Progenitor cell of endocrine pancreas (in vitro differentiated cells): Measurements from ENCODE around the gene PCDH12. TPM values are rescaled to one million over a fixed set of nuclear protein-coding genes. Genes with fewer than 3 reads are reported as not detected.

Experiments
- DNase-seq: peaks from one replicate; pipeline ENCODE4 v3.0.0; 2021; ENCODE audit warnings: low spot score; ENCODE audit not compliant: unreplicated experiment
- H3K27ac Mint-ChIP-seq: 2 replicates; pipeline ENCODE4 v1.8.0; 2021; ENCODE audit warnings: mild to moderate bottlenecking, moderate library complexity, mixed read lengths
- H3K27me3 Mint-ChIP-seq: 2 replicates; pipeline ENCODE4 v1.8.0; 2021; ENCODE audit warnings: mixed read lengths
- H3K36me3 Mint-ChIP-seq: 2 replicates; pipeline ENCODE4 v1.8.0; 2022; ENCODE audit warnings: mixed read lengths; ENCODE audit not compliant: insufficient read depth
- H3K4me1 Mint-ChIP-seq: 2 replicates; pipeline ENCODE4 v1.8.0; 2021; ENCODE audit warnings: low read depth, mixed read lengths
- H3K4me3 Mint-ChIP-seq: 2 replicates; pipeline ENCODE4 v1.8.0; 2021; ENCODE audit warnings: low read depth, mild to moderate bottlenecking, moderate library complexity, mixed read lengths
- H3K9me3 Mint-ChIP-seq: 2 replicates; pipeline ENCODE4 v1.8.0; 2021; ENCODE audit warnings: low read depth, mixed read lengths
- CTCF ChIP-seq: fragments of 200-600 bp; sonication (generic); IDR thresholded peaks from one replicate; pipeline ENCODE4 v1.5.0; 2021; ENCODE audit warnings: antibody characterized with exemption, mild to moderate bottlenecking; ENCODE audit not compliant: unreplicated experiment
- total RNA-seq: library from RNA; stranded (reverse); gene quantifications from 2 replicates; pipeline ENCODE4 v1.2.1, GENCODE V29; 2021

Gene PCDH12
- total RNA-seq, 1 donor from 2014 or later, result not detected

DNA sequence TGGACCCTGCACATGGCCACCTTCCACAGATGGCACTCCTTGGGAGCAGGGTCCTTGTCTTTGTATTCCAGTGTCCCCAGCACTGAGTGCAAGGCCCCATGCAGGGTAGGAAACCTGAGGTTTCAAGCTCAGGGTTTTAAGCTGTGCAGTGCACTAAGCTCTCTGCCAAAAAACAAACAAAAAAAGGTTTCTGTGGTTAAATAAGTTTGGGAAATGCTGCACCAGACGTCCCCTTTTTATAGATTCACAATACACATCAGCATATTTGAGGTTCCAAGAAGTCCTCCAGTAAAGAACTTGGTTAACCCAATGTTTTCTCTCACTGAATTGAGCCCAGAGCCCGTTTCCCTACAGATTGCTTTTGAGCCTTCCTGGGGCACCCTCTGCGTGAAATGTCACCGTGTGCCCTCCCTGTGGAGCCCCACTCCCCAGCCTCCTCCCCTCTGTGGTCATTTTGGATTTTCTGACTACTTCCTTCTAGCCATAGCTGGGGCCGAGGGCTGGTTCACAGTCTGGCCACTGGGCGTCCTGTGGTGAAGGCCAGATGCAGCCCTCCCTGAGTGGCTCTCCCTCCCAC lies 17.2 kb downstream of the PCDH12 start:
- Mint-ChIP-seq H3K4me1 (peaks cover 7% of the 10 kb centered on the region), H3K27me3 (no peaks in the 10 kb centered on the region), H3K9me3 (no peaks in the 10 kb centered on the region), H3K27ac (no peak overlapping the region), H3K36me3 (peaks cover 4% of the 10 kb centered on the region), H3K4me3 (no peak overlapping the region)
- no peak for DNase-seq
- TF ChIP-seq CTCF, result peak; percentile 21

GRCh38 chr5:141935538-141935937 lies 22.5 kb downstream of the PCDH12 start:
- DNase-seq, result no peak
- H3K36me3 Mint-ChIP-seq, result peaks cover 18% of the 10 kb centered on the region
- no peak for TF ChIP-seq CTCF
- H3K27me3 Mint-ChIP-seq, result no peaks in the 10 kb centered on the region
- no peak overlapping the region for H3K4me3 Mint-ChIP-seq
- no peaks in the 10 kb centered on the region for H3K9me3 Mint-ChIP-seq
- no peak overlapping the region for H3K27ac Mint-ChIP-seq
- no peaks in the 10 kb centered on the region for H3K4me1 Mint-ChIP-seq

- Mint-ChIP-seq H3K36me3 (peaks cover 18% of the 10 kb centered on the region), H3K27me3 (no peaks in the 10 kb centered on the region), H3K4me3 (no peak overlapping the region), H3K4me1 (no peaks in the 10 kb centered on the region), H3K9me3 (no peaks in the 10 kb centered on the region), H3K27ac (no peak overlapping the region)
- TF ChIP-seq CTCF, result no peak
- no peak for DNase-seq
Measured at GRCh38 chr5:141934099-141934844, 23.7 kb downstream of the PCDH12 start.

DNA sequence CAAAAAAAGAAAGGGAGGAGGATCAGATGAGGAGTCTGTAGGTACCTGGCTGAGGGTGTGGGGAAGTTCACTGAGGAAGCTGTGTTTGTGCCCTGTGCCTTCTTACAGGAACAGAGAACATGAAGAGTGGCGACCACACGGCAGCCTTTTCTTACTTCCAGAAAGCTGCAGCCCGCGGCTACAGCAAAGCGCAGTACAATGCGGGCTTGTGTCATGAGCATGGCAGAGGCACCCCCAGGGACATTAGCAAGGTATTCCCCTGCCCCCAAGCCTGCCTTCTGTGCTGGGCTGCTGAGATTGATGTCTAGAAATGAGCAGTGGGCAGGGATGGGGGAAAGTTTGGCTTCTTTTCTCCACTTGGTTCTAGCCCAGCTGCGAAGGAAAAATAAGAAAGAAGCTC lies 24.9 kb downstream of the PCDH12 start:
- DNase-seq, result no peak
- H3K36me3 Mint-ChIP-seq, result peaks cover 20% of the 10 kb centered on the region
- no peaks in the 10 kb centered on the region for H3K9me3 Mint-ChIP-seq
- H3K4me1 Mint-ChIP-seq, result no peaks in the 10 kb centered on the region
- H3K4me3 Mint-ChIP-seq, result no peak overlapping the region
- H3K27me3 Mint-ChIP-seq, result no peaks in the 10 kb centered on the region
- H3K27ac Mint-ChIP-seq, result no peak overlapping the region
- no peak for TF ChIP-seq CTCF

GRCh38 chr5:141931694-141932093 lies 26.3 kb downstream of the PCDH12 start:
- no peak overlapping the region for H3K4me3 Mint-ChIP-seq
- no peak for DNase-seq
- no peaks in the 10 kb centered on the region for H3K4me1 Mint-ChIP-seq
- peaks cover 21% of the 10 kb centered on the region for H3K36me3 Mint-ChIP-seq
- no peak for TF ChIP-seq CTCF
- no peaks in the 10 kb centered on the region for H3K9me3 Mint-ChIP-seq
- H3K27ac Mint-ChIP-seq, result no peak overlapping the region
- no peaks in the 10 kb centered on the region for H3K27me3 Mint-ChIP-seq
